OCI-M1 (cell line): Measurements from ENCODE around the gene FUCA1.
"Not testable (repeated sequence)": the region's sequence is repeated elsewhere in the genome, so short reads cannot be mapped to it uniquely, and the experiment has no call there.

ENCODE experiments used
- DNase-seq: peaks from one replicate; lab custom pipeline; 2025; lab: John Stamatoyannopoulos, UW

FUCA1 gene

GRCh38 chr1:23895993-23896392, 27.9 kb upstream of the FUCA1 start:
- DNase-seq: no peak

DNA sequence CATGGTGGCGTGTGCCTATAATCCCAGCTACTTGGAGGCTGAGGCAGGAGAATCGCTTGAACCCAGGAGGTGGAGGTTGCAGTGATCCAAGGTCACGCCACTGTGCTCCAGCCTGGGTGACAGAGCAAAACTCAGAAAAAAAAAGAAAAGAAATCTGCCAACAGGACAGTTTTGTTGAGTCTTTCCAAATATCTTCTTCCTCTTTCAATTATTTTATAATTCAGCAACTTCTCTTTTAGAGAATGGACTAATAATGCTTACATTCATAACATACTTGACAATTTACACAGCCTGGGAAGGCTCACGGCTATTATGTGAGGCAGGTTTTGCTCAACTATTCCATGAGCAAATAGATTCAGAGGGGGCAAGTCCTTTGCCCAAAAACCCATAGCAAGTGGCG, 27.0 kb upstream of the FUCA1 start:
- no peak for DNase-seq

DNA sequence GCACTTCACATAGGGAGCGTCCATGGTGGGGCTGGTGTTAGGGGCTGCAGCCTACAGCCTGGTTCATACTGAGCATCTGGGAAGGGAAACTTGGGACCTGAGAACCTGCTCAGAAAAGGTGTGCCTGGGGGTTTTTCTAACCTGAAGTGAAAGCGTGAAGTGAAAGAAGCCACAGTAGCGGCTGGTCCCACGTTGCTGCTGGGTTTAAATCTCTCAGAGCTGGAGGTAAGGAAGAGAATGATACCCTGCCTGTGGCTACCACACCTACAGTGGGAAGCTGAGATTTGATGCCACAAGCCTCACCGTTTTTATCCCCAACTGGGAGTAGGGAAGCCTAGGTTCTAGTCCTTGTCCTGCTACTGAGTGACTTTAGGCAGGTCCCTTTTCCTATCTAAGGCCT, 21.0 kb upstream of the FUCA1 start:
- DNase-seq: no peak

DNA sequence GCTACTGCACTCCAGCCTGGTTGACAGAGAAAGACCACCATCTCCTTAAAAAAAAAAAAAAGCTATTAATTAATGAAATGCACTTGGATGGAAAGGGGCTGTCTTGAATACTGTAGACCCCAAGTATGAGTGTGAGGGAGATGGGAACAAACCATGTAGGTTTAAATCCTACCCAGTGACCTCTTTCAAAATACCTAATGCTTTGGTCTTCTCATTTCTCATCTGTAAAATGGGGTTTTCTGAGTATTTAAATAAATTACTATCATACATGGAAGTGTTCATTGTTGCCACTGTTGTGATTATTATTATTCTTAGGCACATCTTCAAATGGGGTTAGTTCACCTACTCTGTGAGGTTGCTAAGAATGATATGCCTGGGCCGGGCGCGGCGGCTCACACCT, 17.1 kb upstream of the FUCA1 start:
- no peak for DNase-seq

- no peak for DNase-seq
These were observed 14.7 kb upstream of the FUCA1 start for GRCh38 chr1:23882746-23883145.

DNA sequence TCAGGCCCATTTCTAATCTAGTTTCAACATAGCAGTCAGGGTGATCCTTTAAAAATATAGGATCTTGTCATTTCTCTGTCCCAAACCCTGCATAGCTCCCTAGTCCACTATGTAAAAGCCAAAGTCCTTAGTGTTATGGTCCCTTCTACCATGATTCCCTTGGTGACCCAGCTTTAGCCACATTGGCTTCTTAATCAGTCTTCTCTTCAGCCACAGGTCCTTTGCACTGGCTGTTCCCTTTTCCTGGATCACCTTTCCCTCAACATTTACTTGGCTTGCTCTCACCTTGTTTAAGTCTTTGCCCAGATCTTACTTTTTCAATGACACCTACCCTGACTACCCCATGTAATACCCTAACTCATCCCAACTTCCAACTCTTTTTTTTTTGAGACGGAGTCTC, 11.7 kb upstream of the FUCA1 start:
- DNase-seq: no peak

GRCh38 chr1:23878668-23879067, 10.6 kb upstream of the FUCA1 start:
- DNase-seq: no peak

DNA sequence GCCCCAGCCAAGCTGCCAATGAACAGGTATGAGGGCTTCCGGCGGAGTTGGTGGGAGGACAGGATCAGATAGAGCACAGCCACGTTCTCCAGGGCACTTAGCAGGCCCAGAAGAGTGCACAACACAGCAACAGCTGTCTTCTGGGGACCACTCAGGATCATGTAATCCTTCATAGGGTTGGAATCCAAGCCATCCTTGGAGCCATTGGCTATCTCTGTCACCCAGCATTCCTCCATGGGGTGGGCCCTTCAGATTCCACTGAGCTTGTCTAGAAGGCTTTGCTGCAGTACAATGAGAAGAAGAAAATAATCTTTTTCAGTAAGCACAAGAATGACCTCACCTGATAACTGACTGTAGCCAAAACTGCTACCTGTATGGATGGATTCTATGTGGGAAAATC, 7.3 kb upstream of the FUCA1 start:
- DNase-seq: no peak

DNA sequence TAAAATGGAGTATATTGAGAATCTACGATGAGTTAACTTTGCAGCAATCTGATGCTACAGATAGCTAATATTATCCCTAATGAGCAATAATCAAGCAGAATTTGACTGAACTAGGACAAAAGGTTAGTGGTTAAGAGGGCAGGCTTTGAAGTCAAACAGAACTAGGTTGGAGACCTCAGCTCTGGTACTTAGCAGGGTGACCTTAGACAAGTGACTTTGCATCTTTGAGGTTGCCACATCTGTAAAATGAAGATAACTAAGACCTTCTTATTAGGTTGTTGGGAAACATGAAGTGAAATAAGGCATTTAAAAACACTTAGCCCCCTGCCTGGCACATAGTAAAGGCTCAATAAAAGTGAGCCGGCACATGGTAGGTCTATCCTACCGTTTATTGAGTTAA, 4.3 kb upstream of the FUCA1 start:
- peak; percentile 84 for DNase-seq

GRCh38 chr1:23869051-23869450, 961 bp upstream of the FUCA1 start:
- no peak for DNase-seq

- peak; percentile 73 for DNase-seq
These were observed 497 bp upstream of the FUCA1 start for GRCh38 chr1:23868557-23869016.

DNA sequence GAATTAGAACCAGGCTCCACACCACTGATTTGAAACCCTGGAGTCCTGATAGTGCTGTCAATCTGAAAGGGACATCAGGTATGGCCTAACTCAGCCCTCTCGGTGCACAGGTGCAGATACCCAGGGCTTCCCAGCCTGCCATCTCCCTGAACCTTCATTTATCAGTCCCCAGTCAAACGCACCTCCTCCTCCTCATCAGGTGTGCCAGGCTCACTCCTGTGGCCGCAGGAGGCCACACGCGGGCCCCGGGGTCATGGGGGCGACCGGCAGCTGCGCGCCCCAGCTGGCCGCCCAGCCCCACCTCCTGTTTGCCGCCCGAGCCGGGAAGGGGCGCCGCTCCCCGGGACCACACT, 572 bp downstream of the FUCA1 start:
- DNase-seq: no peak

- peak; percentile 17 for DNase-seq
These were observed 2.6 kb downstream of the FUCA1 start for GRCh38 chr1:23865543-23865930.

DNA sequence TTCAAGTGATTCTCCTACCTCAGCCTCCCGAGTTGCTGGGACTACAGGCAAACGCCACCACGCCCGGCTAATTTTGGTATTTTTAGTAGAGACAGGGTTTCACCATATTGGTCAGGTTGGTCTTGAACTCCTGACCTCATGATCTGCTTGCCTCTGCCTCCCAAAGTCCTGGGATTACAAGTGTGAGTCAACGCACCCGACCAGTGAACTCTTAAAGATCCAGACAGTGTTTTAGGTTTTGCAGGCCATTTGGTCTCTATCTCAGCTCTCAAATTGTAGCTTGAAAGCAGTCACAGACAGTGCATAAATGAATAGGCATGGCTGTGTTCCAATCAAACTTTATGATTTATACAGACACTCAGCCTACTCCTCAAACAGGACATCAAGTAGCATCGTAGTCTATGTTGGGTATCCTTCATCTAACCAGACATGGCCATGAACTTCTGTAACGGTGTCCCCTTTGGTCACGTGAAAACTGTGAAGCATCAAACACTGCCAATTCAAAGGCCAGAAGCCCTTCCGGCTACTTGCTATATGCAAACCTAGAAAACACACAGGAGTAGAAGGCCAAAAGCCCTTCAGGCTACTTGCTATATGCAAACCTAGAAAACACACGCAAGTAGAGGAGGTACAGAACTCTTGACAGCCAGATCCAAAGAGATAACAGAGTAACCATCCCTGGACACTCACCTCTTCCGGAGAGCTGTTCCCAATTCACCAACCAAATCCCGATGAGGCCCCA, 3.1 kb downstream of the FUCA1 start:
- no peak for DNase-seq

DNA sequence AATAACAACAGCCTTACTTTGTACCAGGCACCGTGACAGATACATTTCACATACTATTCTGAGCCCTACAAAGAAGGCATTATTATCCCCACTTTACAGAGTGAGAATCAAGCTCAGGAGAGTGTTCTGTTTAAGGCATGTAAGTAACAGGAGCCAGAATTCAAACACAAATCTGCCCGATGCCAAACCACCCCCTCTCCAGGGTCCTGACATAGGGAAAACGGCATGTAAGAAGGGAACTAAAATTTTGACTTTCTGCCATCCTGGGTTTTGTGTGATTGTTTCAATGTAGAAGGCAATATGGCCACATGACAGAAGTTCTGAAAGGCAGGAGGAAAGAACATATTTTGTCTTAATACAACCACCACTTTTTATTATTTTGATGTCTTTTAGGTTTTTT, 5.5 kb downstream of the FUCA1 start:
- DNase-seq: no peak

DNA sequence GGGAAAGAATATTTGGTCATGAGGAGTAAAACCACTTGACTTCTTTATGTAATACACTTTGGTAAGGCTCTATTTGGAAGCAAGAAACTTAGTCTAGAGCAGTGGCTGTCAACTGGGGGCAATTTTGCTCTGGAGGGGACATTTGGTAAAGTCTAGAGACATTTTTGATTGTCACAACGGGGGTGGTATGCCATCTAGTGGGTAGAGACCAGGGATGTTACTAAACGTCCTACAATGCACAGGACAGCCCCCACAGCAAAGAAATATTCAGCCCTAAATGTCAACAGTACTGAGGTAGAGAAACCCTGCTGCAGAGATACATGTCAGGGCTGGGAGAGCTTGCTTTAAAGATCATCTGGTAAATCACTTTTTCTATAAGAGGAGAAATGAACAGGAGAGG, 13.5 kb downstream of the FUCA1 start:
- peak; percentile 50 for DNase-seq

- not testable (repeated sequence) for DNase-seq
These were observed 15.0 kb downstream of the FUCA1 start for GRCh38 chr1:23853124-23853523.

- DNase-seq: not testable (repeated sequence)
These were observed 16.7 kb downstream of the FUCA1 start for GRCh38 chr1:23851406-23851805.

DNA sequence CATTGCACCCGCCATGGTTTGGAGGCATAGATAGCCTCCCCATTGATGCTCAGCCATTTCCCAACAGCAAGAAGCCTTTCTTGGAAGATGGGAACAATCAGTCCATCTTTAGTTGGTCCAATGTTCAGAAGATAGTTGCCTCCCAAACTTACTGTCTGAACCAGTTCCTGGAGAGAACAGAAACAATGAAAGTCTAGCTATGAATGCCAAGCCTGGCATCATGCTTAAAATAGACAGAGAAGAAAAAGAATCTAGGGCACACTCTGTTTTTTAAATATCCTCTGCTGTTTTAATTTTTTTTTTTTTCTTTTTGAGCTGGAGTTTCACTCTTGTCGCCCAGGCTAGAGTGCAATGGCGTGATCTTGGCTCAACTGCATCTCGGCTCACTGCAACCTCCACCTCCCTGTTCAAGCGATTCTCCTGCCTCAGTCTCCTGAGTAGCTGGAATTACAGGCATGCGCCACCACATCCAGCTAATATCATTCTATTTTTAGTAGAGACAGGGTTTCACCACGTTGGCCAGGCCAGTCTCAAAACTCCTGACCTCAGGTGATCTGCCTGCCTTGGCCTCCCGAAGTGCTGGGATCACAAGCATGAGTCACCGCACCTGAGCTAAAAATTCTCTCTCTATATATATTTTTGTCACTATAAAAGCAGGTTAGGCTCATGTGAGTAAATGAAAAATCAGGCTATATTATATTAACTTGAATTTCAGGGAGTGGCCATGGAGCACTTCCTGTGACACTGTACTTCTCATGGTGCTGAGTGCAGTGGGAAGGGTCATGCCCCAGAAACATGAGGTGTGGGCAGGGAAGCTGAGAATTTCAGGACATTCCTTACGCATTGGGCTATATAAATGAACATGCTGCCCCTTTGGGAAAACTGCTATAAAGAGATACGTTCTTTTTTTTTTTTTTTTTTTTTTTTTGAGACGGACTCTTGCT, 19.1 kb downstream of the FUCA1 start:
- no peak for DNase-seq

- not testable (repeated sequence) for DNase-seq
These were observed 20.5 kb downstream of the FUCA1 start for GRCh38 chr1:23847482-23848095.

GRCh38 chr1:23845163-23845562, 22.9 kb downstream of the FUCA1 start:
- DNase-seq: peak; percentile 33

GRCh38 chr1:23843644-23844043, 24.4 kb downstream of the FUCA1 start:
- no peak for DNase-seq

GRCh38 chr1:23838401-23838866, 29.7 kb downstream of the FUCA1 start:
- peak; percentile 70 for DNase-seq
